Smooth muscle cell (in vitro differentiated cells): ENCODE data around the gene HOMER1. TPM values are rescaled to one million over a fixed set of nuclear protein-coding genes. Genes with fewer than 3 reads are reported as not detected.

Source experiments
- DNase-seq: peaks from one replicate; lab custom pipeline; 2025; ENCODE audit not compliant: unreplicated experiment; lab: John Stamatoyannopoulos, UW
- H2AFZ ChIP-seq: fragments of 200-600 bp; sonication (generic); 2 replicates; pipeline ENCODE4 v1.6.0; 2016; ENCODE audit warnings: antibody characterized with exemption, low read depth, mild to moderate bottlenecking
- H3F3A ChIP-seq: fragments of 200-600 bp; sonication (generic); 2 replicates; pipeline ENCODE4 v1.6.0; 2017; ENCODE audit warnings: antibody characterized with exemption, low read depth
- H3K27ac ChIP-seq: fragments of 200-600 bp; sonication (generic); 2 replicates; pipeline ENCODE4 v1.5.1; 2016; ENCODE audit warnings: low read depth, mild to moderate bottlenecking
- H3K27me3 ChIP-seq: fragments of 200-600 bp; sonication (generic); 2 replicates; pipeline ENCODE4 v1.6.1; 2016; ENCODE audit warnings: low read depth, mild to moderate bottlenecking
- H3K36me3 ChIP-seq: fragments of 200-600 bp; sonication (generic); 2 replicates; pipeline ENCODE4 v1.5.1; 2016; ENCODE audit warnings: low read depth
- H3K4me1 ChIP-seq: fragments of 200-600 bp; sonication (generic); 2 replicates; pipeline ENCODE4 v1.5.1; 2016; ENCODE audit warnings: low read depth
- H3K4me2 ChIP-seq: fragments of 200-600 bp; sonication (generic); 2 replicates; pipeline ENCODE4 v1.6.0; 2016; ENCODE audit warnings: mild to moderate bottlenecking
- H3K4me3 ChIP-seq: fragments of 200-600 bp; sonication (generic); 2 replicates; pipeline ENCODE4 v1.5.1; 2016; ENCODE audit warnings: mild to moderate bottlenecking
- H3K79me2 ChIP-seq: fragments of 200-600 bp; sonication (generic); 2 replicates; pipeline ENCODE4 v1.6.0; 2016; ENCODE audit warnings: low read depth, mild to moderate bottlenecking
- H3K9ac ChIP-seq: fragments of 200-600 bp; sonication (generic); 2 replicates; pipeline ENCODE4 v1.6.0; 2016; ENCODE audit warnings: low read depth
- H3K9me3 ChIP-seq: fragments of 200-600 bp; sonication (generic); replicated peaks from 2 replicates; pipeline ENCODE4 v1.5.1; 2016; ENCODE audit warnings: low read depth
- H4K20me1 ChIP-seq: fragments of 200-600 bp; sonication (generic); 2 replicates; pipeline ENCODE4 v1.6.0; 2016; ENCODE audit warnings: low read depth
- WGBS: methylation state at CpG from one replicate; pipeline ENCODE4 v1.1.7; 2016; ENCODE audit warnings: low lambda C conversion rate; 5-methylcytosine and 5-hydroxymethylcytosine counted together
- polyA plus RNA-seq: library from polyadenylated mRNA; unstranded; fragments of >200 nt; fragmentation: Nextera tagmentation; extraction: Ambion mirVana; gene quantifications from 2 replicates; pipeline ENCODE4 v1.2.1, GENCODE V29; 2016
- total RNA-seq: library from RNA; depleted of rRNA; stranded (reverse); fragments of >200 nt; gene quantifications from 2 replicates; pipeline ENCODE4 v1.2.3, GENCODE V29; 2014
- TF ChIP-seq, protein P1 (sequence below): fragments of 200-600 bp; sonication (generic); IDR thresholded peaks from 2 replicates; pipeline ENCODE4 v1.5.1; 2017; ENCODE audit warnings: borderline replicate concordance, mild to moderate bottlenecking, antibody characterized with exemption; ENCODE audit not compliant: insufficient read depth, poor library complexity, severe bottlenecking

The HOMER1 gene
- total and polyA plus RNA-seq, 2 experiments from 2014 or later, result 4.4 to 14.9 TPM

DNA sequence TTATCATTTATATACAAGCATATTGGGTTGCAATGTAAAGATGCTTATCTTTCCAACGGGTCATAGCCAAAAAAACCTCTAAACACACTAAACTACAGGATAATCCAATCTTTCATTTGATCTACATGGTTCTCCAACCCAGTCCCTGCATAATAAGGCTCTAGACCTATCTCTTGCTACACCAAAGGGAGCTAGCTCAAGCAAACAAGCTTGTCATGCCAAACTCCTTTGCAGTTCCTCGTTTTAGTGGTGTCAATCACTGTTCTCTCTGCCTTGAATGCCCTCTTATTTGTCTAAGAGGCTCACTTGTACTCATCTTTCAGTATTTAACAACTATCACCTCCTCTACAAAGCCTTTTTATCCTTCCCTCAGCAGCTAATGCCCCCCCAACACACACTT is 5.6 kb downstream of the HOMER1 start:
- Histone ChIP-seq H3F3A (no peaks in the 10 kb centered on the region), H3K4me3 (no peak overlapping the region), H3K4me1 (peaks cover 30% of the 10 kb centered on the region), H3K36me3 (no peaks in the 10 kb centered on the region), H3K4me2 (no peak overlapping the region), H3K27me3 (no peaks in the 10 kb centered on the region), H2AFZ (no peak overlapping the region), H3K9ac (no peak overlapping the region), H3K79me2 (peaks cover 70% of the 10 kb centered on the region), H3K9me3 (no peaks in the 10 kb centered on the region), H3K27ac (no peak overlapping the region), H4K20me1 (peaks cover 78% of the 10 kb centered on the region)
- DNase-seq, result no peak
- TF ChIP-seq, protein P1, sequence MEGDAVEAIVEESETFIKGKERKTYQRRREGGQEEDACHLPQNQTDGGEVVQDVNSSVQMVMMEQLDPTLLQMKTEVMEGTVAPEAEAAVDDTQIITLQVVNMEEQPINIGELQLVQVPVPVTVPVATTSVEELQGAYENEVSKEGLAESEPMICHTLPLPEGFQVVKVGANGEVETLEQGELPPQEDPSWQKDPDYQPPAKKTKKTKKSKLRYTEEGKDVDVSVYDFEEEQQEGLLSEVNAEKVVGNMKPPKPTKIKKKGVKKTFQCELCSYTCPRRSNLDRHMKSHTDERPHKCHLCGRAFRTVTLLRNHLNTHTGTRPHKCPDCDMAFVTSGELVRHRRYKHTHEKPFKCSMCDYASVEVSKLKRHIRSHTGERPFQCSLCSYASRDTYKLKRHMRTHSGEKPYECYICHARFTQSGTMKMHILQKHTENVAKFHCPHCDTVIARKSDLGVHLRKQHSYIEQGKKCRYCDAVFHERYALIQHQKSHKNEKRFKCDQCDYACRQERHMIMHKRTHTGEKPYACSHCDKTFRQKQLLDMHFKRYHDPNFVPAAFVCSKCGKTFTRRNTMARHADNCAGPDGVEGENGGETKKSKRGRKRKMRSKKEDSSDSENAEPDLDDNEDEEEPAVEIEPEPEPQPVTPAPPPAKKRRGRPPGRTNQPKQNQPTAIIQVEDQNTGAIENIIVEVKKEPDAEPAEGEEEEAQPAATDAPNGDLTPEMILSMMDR, result no peak
- whole genome bisulfite sequencing, result 77% methylated on average over 2 of the region's 2 CpGs

DNA sequence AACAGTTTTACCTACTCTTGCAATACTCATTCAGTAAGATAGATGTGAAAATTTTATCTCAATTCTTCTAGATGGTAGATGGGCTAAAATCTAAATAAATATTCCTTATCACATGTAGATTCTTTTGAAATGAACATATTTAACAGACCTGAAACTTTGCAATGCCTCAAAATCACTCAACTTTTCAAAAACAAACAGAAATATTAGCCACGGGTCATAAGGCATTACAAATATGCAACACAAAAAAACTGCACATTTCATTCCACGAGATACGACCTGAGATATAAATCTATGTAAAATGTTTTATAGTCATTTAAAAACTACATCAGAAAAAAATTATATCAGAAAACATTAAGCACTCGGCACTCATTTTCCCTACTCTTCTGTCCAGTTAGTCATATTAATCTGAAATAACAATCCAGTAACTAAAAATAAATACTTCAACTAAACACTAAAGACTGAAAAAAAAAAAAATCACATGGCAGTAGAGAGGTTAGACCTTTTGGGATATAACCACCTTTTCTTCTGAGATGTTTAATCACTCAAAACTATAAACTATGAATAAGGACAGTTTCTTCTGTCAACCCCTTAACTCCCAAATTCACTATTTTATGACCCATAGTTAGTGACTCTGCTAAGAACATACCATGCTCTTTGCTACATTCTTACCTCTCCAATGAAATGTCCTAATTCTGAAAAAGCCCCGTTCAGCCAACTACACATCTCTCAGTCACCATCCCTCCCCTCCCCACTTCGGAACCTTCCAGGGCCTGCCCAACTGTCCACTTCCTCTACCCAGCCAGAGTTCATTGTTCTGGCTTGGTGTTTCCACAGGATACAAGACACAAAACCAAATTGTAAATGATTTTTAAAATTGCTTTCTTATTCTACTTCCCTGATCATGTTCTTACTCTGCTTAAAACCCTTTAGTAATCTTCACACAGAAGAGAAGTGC is 6.4 kb downstream of the HOMER1 start:
- no peak overlapping the region for H3K27ac ChIP-seq
- H3K9ac ChIP-seq, result no peak overlapping the region
- 90% methylated on average over 6 of the region's 6 CpGs for WGBS
- H3K9me3 ChIP-seq, result no peaks in the 10 kb centered on the region
- no peaks in the 10 kb centered on the region for H3F3A ChIP-seq
- H3K36me3 ChIP-seq, result no peaks in the 10 kb centered on the region
- H3K79me2 ChIP-seq, result peaks cover 63% of the 10 kb centered on the region
- no peaks in the 10 kb centered on the region for H3K27me3 ChIP-seq
- no peak overlapping the region for H2AFZ ChIP-seq
- TF ChIP-seq, protein P1, result no peak
- H3K4me2 ChIP-seq, result no peak overlapping the region
- H3K4me1 ChIP-seq, result peaks cover 30% of the 10 kb centered on the region
- no peak for DNase-seq
- H3K4me3 ChIP-seq, result no peak overlapping the region
- H4K20me1 ChIP-seq, result peaks cover 70% of the 10 kb centered on the region

DNA sequence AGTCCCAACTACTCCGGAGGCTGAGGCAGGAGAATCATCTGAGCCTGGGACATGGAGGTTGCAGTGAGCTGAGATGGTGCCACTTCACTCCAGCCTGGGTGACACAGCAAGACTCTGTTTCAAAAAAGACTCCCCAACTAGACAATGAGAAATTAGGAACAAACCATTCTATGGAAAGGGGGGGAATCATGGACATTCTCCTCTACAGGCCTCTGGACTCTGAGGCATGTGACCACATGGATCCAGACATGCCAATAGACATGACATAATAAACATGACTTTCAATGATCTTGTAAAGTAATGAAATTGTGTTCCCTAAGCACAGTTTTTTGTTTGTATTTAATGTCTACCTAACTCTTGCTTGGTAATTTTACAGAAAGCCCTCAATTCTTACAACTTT is 8.8 kb downstream of the HOMER1 start:
- H4K20me1 ChIP-seq, result peaks cover 56% of the 10 kb centered on the region
- H3K4me3 ChIP-seq, result no peak overlapping the region
- no peaks in the 10 kb centered on the region for H3F3A ChIP-seq
- H3K9ac ChIP-seq, result no peak overlapping the region
- TF ChIP-seq, protein P1, result no peak
- no peak overlapping the region for H2AFZ ChIP-seq
- peaks cover 18% of the 10 kb centered on the region for H3K4me1 ChIP-seq
- H3K36me3 ChIP-seq, result no peaks in the 10 kb centered on the region
- H3K9me3 ChIP-seq, result no peaks in the 10 kb centered on the region
- H3K27me3 ChIP-seq, result no peaks in the 10 kb centered on the region
- H3K79me2 ChIP-seq, result peaks cover 50% of the 10 kb centered on the region
- no peak overlapping the region for H3K4me2 ChIP-seq
- H3K27ac ChIP-seq, result no peak overlapping the region
- WGBS, result 96% methylated on average over 1 of the region's 1 CpG
- DNase-seq, result no peak
